ENCODE data around the gene HOXB7.

HOXB7 gene

DNA sequence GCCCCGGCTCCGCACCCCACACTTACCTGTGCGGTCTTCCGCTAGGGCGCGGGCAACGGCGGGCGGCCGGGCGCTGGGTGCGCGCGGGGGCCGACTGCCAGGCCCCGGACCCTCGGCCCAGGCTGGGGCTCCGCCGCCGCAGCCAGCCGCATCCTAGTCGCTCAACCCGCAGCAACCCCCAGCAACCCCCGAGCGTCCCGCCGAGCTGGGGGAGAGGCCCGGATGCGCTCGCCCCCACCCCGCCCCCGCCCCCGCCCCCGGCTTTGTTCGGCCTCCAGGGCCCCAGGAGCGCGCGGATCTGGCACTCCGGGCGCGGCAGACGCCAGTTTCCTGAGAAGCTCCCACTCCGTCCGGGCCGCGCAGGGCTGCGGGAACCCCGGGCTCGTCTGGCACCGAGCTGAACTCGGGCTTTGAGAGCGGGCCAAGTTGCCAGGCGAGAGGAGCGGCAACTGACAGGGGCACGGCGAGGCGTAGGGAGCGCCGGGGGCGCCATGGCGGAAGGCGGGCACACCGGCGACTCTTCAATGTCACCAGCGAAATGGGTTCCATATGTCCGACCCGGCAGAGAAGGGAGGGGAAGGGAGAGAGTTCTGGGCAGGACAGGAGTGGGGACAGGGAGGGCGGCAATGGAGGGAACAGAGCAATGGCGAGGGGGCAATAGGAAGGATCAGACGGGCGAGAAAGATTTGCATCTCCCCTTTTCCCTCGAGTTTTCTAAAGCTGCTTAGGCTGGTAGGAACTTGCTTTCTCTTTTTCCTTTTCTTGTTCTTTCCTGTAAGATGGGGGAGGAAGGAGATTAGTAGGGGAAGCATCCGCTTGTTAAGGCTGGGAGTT lies 46.4 kb downstream of the HOXB7 start:
- no peak for DNase-seq

DNA sequence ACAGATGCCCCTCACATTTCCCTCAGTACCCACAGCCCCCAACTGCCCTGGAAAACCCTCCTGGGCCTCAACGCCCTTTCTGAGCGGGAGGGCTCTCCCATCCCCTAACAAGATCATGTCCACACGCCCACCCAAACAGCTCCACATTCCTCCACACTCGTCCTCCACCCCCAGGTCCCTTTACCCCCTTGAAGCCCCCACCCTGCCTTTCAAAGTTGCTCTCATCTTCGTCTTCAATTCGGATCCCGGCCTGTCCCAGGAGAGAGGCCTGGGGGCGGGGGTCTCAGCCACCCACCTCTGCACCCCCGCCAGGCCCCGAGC lies 47.0 kb downstream of the HOXB7 start:
- no peak for DNase-seq

DNA sequence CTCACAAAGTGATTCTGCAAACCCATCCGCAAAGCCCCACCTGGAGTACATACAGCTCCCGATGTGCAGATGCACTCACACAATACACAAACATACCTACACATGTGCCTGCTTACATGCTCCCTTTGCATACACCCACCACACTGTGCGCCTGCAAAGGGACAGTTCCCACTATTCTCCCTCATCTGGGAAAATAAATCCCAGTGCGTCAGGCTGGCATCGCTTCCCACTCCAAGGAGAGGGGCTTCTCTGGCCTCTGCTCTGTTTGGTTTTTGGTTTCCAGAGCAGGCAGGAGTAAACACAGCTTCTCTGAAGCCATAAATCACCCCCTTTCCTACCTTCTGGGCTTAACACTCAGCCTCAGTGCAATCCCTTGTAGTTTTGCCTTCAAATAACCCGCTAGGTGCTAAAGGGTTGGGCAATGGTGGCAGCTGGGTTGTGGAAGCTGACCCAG lies 47.4 kb downstream of the HOXB7 start:
- DNase-seq, result no peak

DNA sequence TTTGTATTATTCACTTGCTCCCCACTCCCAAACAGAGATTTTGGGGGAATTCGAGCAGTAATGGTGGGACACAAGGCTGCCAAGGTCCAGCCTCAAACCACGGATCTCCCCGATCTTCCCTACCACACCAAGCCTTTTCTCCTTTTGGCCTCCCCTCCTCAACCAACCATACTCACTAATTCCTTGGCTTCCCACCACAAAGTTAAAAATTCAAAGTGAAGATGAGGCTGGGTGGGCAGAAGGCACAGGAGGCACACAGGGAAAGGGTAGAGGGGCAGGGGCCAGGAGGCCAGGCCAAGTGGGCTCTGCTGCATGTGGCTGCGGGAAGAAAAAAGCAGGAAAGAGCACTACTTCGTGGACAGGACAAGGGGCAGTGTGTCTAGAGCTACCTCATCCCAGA lies 47.9 kb downstream of the HOXB7 start:
- no peak for DNase-seq

DNA sequence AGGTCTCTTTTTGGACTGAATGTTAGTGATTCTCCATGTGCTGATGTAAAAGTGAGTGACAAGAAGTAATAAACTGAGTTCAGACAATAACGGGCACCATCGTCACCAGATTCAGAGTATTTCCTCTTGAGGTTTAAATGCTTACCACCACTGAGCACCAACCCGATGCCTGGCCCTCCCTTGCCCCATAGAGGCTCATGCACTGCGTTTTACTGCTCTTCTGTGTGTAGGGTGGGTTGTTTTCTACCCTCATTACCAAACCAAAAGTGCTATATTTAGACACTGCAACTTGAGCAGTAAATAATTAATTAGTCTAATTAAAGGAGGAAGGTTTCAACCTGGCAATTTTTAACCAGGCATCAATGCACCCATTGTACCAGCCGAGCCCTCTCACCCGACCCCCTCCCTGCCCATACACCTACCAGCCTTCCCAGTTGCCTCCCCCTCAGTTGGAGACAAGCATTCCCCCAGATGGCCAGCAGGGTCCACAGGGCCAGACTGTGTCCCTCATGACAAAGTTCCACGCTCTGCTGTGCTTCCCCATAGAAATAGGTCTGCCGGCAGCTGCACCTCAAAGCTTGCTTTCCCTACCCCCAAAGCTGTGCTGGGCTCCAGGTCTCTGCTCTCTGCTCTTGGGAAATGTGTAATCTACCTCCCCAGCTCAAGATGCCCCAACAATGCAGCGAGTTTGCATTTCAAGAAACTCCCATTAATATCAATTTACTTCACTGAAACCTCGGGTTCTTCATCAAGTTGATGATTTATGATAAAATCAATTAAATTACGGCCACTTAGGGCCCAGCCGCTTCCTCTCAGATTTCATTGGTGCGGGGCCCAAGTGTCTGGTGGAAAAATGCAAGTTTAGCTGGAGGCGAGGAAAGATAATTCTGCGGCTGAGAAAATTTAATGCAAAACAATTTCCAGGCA lies 48.7 kb downstream of the HOXB7 start:
- no peak for DNase-seq

DNA sequence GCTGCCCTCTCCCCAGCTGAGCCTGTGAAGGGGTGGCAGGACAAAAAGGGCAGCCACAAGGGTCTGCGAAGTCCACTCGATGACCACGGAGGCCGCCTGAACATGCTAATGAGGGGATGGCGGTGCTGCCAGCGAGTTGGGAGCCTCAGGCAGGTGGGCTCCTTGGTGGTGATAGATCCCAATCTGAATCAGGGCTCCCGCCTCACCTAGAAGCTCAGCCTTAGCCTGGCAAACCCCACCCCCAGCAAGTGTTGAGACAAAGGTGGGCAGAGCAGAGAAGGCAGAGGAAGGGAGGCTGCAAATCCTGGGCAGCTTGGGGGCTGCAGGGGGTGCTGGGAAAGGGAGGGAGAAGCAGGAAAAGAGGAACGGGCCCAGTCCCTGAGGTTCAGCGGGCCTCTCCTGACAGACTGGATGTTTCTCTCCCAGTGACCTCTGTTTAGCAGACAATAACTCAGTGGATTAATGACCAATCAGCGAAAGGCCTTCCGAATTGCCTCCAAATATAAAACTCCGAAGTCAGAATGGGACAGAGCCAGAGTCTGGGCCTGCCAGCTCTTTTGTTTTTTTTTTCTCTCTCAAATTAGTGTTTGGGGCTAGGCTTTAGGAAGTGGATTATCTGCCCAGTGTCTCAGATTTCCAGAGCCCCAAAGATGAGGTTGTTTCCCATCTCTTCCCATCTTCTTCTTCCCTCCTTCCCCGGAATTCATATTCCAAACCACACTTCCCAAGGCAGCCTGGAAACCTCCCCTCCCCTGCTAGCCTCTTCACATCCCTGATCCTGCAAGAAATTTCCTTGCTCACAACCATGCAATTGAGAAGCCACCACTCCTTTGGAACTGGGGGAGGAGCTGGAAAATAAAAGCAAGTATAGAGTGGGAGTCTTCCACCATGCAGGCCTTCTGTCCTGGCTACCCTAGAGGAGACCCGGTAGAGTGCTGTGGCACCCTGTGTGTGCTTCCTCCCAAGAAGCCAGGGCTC lies 50.7 kb downstream of the HOXB7 start:
- no peak for DNase-seq

DNA sequence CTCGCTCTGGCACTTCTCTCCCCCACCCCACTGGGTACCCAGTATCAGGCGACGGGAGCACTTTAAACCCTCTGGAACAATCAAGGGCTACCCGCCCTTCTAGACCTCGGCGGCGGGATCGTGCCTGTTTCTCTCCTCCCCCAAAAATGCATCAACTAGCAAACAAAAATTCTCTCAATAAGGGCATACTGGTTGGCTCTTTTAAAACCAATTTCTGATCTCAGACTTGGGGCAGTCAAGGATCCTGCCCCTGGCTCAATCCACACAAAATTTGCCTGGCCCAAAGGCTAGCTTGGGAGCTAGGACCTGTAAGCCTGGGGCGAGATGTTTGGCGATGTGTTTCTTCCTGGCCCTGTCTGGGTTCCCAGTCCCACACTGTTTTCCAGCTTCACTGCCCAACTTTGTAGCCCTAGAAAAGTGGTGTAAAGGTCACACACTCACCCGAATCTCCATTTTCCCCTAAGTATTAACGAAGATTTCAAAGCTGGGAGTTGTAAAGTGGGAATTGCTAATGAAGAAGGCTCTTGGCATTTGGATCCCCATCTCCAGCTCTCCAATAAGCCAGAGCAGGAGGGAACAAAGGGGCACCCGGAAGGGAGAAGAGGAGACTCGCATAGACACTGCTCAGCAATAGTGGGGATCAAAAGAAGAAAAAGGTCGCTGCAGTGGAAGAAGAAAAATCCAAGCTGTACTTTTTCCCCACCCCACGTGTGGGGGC lies 51.5 kb downstream of the HOXB7 start:
- DNase-seq, result no peak

DNA sequence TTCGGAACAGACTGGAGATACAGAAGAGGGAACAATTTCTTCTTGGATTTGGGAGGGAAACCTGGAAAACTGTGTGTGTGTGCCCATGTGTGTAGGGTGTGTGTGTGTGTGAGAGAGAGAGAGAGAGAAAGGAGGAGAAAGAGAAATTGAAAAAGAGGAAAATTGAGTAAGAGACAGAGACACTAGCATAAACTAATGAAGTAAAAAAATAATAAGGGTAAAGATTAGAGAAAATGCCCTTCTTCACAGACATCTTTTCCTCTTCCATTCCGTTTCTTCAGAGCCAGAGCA lies 52.0 kb downstream of the HOXB7 start:
- no peak for DNase-seq

DNA sequence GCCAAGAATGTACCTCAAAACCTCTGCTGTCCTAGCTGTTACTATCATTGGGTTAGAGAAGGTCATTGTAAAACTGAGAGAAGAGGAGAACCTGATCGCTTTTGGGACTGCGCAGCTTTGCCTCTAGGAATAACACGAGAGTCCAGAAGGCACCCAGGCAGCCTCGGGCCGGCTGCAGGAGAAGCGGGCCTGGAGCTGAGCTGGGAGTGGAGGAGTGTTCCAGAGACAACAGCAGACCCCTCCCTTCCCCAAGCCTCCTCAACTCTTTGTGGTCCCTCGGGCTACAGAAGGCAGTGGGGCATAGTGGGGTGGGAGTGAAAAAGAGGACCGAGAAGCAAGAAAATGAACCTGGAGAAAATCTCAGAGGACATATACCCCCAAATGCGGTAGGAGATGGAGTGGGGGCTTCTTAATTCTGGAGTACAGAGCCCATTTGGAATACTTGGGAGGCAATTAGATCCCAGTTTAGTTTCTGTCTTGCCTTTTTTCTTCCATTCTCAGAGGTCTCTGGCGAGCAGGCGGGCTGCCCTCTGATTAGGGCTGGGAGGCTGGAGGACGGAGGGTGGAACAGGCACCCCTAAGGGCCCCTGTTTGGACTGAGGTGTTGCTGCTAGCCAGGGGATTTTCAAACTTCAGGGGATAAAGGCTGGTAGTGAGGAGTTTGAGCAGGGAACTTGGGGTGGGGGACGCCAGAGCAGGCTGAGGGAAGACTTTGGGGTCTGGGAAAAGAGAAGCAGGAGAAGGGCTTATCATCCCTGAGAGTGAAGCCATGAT lies 52.6 kb downstream of the HOXB7 start:
- no peak for DNase-seq
